Activated CD4-positive, alpha-beta T cell treated with anti-CD3 and anti-CD28 coated beads, Interleukin-2, Interleukin-4, amounts not matched to agents 100 ng/mL and 50 ng/mL, durations not matched to agents 16 hours and 8 hours (primary cell): Measurements from ENCODE around the gene KRTAP19-8.

Experiments used
- DNase-seq: peaks from one replicate; pipeline ENCODE4 v3.0.0-alpha.2; 2020; ENCODE audit warnings: low spot score

The KRTAP19-8 gene

GRCh38 chr21:31012133-31013089 is 25.9 kb downstream of the KRTAP19-8 start:
- peak; percentile 1 for DNase-seq

- DNase-seq = peak; percentile 4
Measured at GRCh38 chr21:31011412-31011811, 26.9 kb downstream of the KRTAP19-8 start.

GRCh38 chr21:31008355-31008754 is 29.9 kb downstream of the KRTAP19-8 start:
- no peak for DNase-seq

GRCh38 chr21:31005019-31005418 is 33.3 kb downstream of the KRTAP19-8 start:
- no peak for DNase-seq

GRCh38 chr21:31003471-31003870 is 34.8 kb downstream of the KRTAP19-8 start:
- no peak for DNase-seq

- DNase-seq = no peak
Measured at GRCh38 chr21:30997541-30997940, 40.7 kb downstream of the KRTAP19-8 start.

GRCh38 chr21:30996728-30997127 is 41.5 kb downstream of the KRTAP19-8 start:
- DNase-seq = no peak

GRCh38 chr21:30994932-30995331 is 43.3 kb downstream of the KRTAP19-8 start:
- DNase-seq = no peak

- DNase-seq = no peak
Measured at GRCh38 chr21:30990514-30991262, 47.6 kb downstream of the KRTAP19-8 start.

- DNase-seq = no peak
Measured at GRCh38 chr21:30988706-30989105, 49.6 kb downstream of the KRTAP19-8 start.
